Stimulated activated CD8-positive, alpha-beta memory T cell treated with anti-CD3 and anti-CD28 coated beads, Interleukin-12 subunit alpha, Interleukin-12 subunit beta, amount 100 ng/mL, for 1 hour (primary cell): Measurements from ENCODE around the gene IDUA.

Experiments used
- DNase-seq: peaks from one replicate; pipeline ENCODE4 v3.0.0-alpha.2; 2020; ENCODE audit warnings: low read depth

IDUA gene

DNA sequence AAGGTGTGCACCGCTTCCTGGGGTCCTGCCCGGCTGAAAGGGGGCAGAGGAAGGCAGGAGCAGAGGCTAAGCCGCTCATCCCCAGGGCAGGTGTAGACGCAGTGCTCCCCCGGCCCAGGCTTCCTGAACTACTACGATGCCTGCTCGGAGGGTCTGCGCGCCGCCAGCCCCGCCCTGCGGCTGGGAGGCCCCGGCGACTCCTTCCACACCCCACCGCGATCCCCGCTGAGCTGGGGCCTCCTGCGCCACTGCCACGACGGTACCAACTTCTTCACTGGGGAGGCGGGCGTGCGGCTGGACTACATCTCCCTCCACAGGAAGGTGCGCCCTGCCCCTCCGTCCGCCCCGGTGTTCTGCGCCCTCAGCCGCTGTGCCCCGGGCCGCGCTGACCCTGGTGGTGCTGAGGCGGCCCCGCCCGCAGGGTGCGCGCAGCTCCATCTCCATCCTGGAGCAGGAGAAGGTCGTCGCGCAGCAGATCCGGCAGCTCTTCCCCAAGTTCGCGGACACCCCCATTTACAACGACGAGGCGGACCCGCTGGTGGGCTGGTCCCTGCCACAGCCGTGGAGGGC lies 14.8 kb downstream of the IDUA start:
- no peak for DNase-seq

DNA sequence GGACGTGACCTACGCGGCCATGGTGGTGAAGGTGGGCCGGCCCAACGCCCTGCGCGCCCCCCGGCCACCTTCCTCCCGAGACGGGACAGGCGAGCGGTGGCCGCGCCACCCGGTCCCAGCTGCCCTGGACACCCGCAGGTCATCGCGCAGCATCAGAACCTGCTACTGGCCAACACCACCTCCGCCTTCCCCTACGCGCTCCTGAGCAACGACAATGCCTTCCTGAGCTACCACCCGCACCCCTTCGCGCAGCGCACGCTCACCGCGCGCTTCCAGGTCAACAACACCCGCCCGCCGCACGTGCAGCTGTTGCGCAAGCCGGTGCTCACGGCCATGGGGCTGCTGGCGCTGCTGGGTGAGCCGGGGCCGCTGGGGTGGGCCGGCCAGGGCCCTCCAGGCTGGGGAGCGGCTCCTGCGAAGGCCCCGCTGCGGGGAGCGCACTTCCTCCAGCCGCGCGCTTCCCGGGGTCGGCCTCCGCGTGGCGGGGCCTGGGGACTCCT lies 15.3 kb downstream of the IDUA start:
- DNase-seq = no peak

DNA sequence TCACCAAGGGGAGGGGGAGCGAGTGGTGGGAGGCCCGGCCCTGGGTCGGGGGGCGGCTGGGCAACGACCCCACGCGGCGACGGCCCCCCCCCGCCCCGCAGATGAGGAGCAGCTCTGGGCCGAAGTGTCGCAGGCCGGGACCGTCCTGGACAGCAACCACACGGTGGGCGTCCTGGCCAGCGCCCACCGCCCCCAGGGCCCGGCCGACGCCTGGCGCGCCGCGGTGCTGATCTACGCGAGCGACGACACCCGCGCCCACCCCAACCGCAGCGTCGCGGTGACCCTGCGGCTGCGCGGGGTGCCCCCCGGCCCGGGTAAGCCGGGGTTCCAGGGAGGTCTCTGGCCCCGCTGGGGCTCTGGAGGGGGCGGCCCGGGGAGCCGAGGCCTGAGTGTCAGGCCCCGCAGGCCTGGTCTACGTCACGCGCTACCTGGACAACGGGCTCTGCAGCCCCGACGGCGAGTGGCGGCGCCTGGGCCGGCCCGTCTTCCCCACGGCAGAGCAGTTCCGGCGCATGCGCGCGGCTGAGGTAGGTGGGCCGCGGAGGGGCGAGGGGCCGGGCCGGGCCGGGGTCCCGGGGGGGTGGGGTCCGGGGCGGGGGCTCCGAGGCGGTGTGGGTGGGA lies 15.9 kb downstream of the IDUA start:
- DNase-seq = no peak

DNA sequence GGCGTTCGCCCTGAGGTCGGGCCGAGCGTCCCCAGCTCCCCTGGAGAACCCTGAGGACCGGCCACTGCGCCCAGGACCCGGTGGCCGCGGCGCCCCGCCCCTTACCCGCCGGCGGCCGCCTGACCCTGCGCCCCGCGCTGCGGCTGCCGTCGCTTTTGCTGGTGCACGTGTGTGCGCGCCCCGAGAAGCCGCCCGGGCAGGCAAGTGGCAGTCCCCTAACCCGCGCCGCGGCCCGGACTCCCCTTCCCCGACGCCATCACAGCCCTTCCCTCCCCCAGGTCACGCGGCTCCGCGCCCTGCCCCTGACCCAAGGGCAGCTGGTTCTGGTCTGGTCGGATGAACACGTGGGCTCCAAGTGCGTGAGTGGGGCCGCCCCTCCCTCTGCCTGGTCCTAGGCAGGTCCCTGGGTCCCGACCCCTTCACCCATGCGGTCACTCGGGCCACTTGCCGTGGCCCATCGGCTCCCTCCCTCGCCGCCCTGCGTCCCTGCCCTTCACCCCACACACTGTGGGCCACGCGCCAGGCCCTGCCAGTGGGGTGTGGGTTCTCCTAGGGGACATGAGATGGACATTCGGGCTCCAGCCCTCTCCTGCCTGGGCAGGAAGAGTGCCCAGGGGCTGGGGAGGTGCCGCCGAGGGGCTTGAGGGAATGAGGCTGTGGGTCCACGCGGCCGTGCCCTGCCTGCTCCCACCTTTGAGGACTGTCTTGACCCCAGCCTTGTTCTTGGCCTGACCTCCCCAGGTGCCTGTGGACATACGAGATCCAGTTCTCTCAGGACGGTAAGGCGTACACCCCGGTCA lies 16.6 kb downstream of the IDUA start:
- DNase-seq = no peak

DNA sequence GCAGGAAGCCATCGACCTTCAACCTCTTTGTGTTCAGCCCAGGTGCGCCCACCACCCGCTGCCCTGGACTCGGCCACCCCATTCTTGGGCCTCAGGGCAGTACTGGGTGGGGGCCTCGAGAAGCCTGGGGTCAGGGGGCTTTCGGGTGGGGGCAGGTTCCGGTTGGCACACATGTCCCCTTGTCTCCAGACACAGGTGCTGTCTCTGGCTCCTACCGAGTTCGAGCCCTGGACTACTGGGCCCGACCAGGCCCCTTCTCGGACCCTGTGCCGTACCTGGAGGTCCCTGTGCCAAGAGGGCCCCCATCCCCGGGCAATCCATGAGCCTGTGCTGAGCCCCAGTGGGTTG lies 17.2 kb downstream of the IDUA start:
- DNase-seq = no peak

DNA sequence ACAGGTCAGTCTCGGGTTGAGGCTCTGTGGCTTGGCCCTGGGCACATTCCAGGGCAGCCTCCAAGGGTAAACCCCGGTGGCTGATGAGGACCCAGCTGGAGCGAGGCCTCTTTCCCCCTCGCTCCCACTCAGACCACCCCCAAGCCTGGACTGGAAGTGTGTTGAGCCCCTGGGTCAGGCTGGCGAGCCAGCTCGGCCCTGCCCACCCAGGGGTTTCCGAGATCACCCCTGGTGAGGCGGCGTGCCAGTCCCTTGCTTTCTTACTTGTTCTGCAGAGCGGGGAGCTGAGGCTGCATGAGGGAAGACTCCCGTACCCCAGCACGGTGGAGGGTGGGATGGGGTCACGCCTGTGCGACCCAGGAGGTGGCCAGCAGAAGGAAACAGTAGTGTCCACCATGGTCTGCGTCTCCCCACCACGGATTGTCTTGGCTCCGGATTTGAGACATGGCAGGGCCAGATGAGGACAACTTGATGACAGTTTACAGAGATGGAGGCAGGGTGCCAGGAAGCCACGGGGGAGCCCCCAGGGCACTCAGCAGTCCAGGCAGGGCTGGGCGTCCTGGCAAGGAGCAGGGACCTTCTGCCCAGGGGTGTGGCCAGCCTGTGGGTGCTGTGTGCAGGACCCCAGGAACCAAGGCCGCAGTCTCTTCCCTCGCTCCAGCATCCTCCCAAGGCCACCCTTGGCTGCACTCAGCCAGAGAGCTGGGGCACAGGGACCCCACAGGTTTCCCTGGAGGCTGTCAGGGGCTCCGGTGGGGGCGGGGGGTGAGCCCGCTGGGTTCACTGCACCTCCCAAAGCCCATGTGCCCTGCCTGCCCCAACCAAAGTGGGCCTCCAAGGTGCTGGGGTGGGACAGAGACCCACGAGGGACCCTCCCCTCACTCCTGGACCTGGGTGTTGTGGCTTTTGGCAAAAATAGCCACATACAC lies 18.0 kb downstream of the IDUA start:
- DNase-seq = no peak

DNA sequence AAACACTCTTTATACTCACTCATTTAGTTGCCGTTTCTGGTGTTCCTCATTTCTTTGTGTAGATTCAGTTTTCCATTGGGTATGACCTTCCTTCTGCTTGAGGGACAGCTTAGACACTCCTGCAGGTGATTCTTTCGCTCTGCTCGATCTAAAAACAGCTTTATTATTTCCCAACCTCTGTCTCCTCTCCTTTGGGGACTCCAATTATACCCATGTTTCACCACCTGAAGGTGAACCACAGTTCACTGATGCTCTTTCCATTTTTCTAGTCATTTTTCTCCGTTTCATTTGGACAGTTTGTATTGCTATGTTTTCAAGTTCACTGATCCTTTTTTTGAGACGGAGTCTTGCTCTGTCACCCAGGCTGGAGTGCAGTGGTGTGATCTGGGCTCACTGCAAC lies 20.0 kb downstream of the IDUA start:
- no peak for DNase-seq

DNA sequence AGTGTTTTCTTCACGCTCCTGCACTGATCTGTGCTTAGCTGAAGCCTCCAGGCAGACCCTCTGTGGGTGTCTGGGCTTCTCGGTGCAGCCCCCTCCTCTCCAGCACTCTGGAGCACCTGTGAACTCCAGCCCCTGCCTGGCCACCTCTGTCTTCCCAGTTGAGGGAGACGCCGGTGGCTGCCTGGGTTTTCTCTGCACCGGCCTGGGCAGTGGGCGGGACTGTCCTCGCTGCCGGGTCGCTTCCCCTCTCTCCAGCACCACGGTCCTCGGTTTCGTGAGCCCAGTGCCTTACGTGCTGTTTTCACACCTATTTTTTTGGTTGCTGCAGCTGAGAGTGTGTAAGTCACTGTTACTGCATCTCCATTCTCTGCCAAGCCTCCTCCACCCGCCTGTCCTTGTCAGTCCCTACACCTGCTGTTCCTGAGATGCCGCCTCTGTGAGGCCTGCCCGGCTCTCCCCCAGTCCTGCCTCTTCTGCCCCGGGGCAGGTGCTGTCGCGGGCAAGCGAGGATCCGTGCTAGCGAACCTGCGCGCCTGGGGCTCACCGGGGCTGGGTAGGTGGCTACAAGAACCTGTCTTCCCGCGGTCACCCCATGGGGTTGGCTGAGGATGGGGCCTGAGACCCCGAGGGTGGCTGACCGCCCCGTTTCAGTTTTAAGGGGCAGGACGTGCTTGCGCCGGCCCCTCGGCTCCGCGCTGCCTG lies 22.1 kb downstream of the IDUA start:
- no peak for DNase-seq

DNA sequence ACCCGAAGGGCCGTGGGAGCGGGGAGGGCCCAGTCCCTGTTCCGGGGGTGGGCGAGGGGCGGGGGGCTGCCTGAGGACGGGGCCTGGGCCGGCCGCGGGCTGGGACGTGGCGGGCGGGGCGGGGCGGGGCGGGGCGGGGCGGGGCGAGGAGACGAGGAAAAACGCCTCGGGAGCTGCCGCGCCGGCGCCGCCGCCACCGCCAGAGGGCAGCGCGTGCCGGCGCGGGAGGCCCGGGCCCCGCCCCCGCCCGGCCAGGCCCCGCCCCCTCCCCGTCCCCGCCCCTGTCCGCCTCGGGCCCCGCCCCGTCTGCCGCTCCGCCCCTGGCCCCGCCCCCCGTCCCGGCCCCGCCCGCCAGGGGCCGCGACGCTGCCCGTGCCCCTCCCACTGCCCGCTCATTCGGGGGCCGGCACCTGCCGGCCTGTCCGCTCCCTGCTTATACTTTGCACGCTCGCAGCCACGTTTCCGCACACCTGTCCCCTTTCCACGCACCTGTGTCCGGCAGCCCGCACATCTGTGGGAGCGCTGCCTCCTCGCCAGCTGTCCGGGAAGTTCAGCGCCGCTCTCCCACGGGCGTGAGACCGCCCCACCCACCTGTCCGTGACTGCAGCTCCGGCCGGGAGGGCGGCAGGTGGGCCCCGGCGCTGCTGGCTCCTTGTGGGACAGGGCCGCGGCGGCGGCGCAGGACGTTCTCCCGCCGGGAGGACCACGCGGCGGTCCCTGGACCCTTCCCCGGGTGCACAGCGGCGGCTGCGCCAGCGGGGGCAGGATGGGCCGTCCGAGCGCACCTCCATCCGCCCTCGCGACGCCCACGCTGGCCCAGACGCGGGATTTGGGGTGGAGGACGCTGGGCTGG lies 22.9 kb downstream of the IDUA start:
- DNase-seq = peak; percentile 57

DNA sequence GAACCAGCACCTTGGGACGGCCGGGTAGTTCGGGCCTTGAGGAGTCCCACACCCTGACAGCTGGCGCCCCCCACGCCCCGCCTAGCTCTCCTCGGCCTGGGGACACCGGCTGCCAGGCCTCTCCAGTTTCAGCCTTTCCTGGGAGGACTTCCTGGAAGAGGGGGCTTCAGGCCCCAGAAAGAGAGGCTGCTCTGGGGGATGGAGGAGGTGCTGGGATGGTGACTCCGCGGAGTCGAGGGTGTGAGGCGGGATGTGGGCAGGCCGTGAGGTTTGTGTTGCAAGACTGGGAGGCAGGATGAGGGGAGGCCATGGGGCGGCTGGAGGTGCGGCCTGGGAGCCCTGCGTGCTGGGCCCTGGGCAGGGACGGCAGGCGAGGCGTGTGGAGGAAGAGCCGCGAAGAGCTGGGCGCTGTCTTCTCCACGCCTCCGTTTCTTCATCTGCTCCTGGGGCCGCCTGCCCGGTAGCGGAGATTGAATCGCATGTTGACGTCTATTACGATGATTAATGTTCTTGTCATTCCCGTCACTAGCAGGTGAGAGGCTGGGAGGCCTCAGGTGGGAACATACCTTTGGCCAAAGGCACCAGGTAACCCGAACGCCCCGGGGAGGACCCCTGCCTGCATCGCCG lies 23.7 kb downstream of the IDUA start:
- DNase-seq = peak; percentile 33

DNA sequence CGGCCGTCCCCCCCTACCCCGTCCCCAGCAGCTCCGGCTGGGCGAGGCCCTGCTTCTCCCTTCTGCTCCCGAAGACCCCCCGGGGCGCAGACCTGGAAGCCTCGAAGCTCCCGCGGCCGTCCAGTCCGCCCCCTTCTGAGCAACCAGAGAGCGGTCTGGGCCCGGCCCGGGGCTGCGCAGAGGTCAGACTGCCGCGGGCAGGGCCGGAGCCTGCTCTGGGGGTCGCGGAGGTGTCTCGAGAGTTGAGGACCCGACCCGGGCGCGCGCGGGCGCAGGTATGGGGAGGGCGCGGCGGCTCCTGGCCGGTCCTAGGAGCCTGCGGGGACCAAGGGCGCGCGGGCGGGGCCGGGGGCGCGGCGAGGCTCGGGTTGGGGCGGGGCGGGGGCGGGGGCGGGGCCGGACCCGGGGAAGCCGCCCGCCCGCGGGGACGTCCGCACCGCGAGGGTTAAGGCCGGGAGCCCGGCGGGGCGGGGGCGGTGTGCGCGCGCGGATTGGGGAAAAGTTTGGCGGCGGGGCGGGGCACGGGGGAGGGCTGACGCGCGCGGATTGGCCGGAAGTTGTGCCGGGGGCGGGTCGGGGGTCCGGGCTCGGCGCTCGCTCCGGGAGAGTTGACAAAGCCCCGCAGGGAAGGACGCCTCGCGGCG lies 24.3 kb downstream of the IDUA start, which contains the start of gene FGFRL1:
Gene FGFRL1, plus strand, starts transcription at position 605 of the 644 bp plus-strand sequence. CDS start 860 bp downstream, outside the sequence.
- DNase-seq = peak; percentile 89

DNA sequence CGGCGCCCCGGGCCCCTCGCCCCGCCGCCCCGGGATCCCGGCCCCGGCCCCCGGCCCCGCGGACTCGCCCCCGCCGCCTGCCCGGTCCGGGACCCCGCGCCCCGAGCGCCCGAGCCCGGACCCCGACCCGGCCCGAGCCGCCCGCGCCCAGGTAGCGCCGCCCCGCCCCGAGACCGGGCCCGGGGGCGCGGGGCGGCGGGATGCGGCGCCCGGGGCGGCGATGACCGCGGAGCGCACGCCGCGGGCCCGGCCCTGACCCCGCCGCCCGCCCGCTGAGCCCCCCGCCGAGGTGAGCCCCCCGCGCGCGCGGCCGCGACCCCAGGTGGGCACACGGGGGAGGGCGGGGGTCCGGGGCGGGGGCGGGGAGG lies 24.8 kb downstream of the IDUA start:
- DNase-seq = no peak

DNA sequence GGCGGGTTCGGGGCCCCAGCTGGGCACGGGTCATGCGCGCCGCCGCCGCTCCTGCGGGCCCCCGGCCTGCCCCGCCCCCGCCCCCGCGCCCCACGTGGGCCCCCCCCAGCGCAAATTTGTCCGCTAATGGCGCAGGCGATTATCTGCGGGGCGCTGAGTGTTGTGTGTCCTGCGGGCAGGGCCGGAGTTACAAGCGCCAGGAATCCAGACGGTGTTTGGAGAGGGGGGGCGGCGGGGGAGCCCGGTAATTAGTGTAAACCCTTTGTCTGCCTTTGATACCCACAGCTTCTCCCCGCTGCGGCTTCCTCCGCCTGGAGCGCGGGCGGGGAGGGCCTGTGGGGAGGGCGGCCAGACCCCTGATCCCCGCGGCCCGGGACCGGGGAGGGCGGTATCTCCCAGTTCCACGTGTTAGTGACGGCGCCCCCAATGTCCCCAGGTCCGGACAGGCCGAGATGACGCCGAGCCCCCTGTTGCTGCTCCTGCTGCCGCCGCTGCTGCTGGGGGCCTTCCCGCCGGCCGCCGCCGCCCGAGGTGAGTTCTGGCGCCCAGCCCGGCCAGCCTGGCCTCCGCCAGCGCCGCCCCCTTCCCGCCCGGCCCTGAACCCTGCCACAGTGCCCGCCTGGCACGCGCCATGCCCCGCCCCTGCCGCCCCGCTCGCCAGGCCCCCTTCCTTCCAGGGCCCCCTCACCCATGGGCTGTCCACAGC lies 25.3 kb downstream of the IDUA start:
- DNase-seq = no peak

DNA sequence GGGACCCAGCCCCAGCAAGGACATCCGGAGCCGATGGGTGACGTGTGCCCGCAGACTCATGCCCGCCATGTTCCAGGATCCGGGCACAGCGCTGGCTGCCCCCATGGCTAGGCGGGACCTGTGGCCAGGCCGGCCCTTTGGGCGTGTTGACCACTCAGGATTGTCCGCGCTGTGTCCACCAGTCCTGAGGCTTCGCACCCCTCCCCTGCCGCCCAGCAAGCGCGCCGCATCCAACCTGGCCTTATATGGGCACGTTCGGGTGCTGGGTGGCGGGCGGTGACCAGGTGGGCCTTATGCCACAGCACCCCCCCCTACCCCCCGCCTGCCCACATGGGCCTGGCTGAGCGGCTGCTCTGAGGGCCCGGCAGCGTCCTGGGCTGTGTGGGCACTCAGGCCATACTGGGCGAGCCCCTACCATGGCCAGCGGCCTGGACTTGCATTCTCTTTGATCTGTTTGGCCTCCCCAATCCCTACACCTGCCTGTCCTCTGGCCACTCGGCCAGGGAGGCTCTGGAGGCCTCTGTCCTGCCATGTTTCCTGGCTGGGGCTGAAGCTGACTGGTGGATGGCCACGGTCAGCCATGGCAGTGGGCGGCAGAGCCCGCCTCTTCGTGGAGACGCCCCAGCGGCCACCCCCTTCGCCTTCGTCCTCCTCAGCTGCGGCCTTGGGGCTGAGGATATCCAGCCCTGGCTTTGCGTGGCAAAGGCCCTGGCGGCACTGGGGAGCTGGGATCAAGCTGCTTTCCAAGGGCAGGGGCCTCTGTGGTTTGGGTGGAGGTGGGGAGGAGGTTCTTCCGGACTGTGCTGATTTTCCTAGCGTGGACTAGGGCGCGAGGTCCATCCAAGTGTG lies 26.6 kb downstream of the IDUA start:
- DNase-seq = no peak

DNA sequence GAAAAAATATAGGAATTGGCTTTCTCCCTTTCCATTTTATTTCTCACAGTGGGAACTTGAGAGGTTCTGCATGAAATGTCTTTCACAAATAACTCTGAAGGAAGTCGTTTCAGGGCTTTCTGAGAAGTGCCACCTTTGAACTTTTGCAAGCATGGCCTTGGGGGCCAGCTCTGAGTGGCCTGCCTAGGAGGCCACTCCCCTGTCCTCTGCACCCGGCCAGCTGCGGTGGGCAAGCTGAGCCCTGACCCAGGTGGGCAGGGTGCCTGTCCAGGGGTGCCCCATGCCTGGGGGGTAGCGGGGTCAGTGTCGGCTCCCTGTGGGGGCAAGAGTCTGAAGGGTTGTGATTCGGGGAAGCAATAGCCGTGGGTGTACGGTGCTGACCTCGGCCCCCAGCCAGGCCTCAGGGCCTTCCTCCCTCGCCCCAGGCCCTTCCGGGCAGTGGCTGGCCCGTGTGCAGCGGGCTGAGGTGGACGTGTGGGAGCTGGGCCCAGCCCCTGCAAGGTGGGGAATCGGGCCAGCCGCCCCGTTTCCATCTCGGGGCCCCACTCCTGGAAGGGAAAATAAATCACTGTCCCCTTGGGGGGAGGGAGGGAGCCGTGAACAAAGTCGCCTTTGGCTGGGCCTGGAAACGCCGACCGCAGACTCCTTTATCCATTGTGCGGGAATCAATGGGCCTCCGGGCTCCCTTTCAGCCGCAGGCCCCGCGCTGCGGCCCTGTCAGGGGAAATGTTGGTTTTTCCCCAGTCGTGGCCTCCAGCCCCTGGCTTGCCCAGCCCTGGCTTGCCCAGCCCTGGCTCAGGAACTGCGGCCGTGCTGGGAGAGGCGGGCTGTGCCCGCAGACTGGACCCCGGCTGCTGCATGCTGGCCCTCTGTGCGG lies 27.7 kb downstream of the IDUA start:
- no peak for DNase-seq

DNA sequence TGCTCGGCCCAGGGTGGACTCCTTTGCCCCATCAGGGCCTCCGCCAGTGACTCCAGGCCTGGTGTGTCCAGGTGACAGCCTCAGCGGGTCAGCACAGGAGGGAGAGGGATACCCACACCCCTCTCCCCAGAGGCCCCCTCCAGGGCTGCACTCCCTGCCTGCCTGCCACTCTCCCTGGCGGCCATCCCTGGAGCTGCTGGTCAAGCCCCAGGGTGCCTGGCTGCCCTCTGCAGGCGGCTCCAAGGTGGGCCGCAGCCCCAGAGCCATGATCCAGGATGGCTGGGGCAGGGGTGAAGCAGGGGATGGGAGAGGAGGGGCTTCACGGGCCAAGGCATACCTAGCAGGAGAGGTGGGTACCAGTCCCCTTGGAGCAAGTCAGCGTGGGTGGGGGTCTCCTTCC lies 28.3 kb downstream of the IDUA start:
- no peak for DNase-seq

DNA sequence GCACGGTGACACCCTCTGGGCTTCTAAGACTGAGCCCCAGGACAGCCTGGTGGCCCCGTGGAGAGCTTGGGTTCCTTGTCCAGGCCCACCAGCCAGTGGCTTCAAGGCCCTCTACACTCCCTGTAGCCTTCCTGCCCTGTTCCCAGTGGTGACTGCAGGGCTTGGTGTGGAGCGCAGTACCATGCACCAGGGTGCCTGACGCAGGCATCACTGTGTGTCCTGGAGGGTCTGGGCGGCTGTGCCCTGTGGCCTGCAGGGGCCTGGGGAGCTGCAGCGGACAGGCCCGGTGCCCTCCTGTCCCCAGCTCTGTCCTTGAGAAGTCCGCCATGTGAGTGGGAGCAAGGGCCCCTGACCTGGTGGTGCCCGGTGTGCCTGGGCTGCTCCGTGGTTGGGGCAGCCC lies 28.9 kb downstream of the IDUA start:
- DNase-seq = no peak
